Astrocyte of the cerebellum (primary cell): Measurements from ENCODE around the gene SOAT2.

Experiments
- DNase-seq: peaks from one replicate; pipeline ENCODE4 v3.0.0-alpha.2; 2011; ENCODE audit warnings: low read depth
- H3K4me3 ChIP-seq: 2 replicates; pipeline ENCODE4 v1.5.1; 2011; ENCODE audit warnings: mild to moderate bottlenecking, low read depth, low read length, moderate library complexity
- CTCF ChIP-seq: IDR thresholded peaks from 2 replicates; pipeline ENCODE4 v1.5.1; 2012; ENCODE audit warnings: low read length, low read depth, moderate library complexity, mild to moderate bottlenecking; ENCODE audit errors: missing control alignments
- in situ Hi-C: cut with HindIII; loops from 2 replicates; pipeline ENCODE4 v1.10.0; 2017; ENCODE audit warnings: low sequenced_read_pairs

SOAT2 gene

DNA sequence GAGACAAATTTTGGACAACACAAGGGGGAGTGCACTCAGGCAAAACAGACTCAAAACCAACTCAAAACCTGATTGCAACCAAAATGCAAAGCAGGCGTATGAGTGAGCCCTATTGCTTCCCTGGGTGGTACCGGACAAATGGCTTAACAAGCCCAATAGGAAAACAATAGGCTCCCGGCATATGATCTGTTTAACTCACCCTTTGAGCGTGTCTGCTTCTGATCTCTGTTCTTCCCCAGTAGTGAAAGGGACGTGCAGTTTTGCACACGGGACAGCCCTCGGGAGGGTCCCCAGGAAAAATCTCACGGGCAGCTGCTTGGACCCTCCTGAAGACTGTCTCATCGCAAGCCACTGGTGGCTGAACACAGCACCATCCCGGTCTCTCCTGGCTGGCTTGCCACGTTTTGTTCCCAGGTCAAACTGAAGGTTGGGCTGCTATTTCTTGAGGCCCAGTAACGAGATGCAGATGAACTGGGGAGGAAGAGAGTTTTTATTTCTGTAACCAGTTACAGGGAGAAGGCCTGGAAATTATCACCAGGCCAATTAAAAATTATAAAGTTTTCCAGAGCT is 9.9 kb downstream of the SOAT2 start:
- TF ChIP-seq CTCF, result no peak
- H3K4me3 ChIP-seq, result no peak overlapping the region
- in situ Hi-C loops, result no loop called here
- no peak for DNase-seq

GRCh38 chr12:53113951-53114350 is 10.7 kb downstream of the SOAT2 start:
- in situ Hi-C loops, result no loop called here
- no peak for DNase-seq
- no peak for TF ChIP-seq CTCF
- no peak overlapping the region for H3K4me3 ChIP-seq

GRCh38 chr12:53115112-53115890 is 12.0 kb downstream of the SOAT2 start:
- H3K4me3 ChIP-seq, result no peak overlapping the region
- in situ Hi-C loops, result no loop called here
- TF ChIP-seq CTCF, result no peak
- DNase-seq, result no peak

DNA sequence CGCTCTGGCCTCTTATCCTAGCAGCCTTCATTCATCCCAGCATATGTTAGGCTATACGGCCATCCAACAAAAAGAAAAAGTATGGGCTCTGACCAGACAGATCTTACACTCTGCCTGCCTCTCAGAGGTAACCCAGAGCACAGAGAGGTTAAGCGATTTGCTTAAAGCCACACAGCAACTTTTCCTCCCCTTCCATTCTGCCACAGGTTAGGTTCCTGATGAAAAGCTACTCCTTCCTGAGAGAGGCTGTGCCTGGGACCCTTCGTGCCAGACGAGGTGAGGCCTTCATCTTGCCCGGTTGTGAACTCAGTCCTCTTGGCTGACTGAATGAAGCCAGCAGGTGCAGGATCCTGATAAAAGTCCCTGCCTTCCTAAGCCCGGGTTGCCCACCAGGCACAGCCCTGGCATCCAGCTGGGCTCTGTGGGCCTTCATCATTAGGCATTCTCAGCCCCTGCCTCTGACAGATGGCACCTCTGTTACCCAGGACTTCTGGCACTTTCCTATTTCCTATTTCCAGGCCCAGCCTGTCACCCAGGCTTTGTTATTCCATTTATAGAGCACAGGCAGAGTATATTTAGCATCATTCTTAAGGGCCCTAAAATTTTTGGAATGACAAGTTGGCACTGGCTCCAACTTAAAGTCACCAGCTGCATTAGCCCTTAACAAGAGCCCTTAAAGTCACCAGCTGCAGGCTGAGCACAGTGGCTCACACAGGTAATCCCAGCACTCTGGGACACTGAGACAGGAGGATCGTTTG is 12.8 kb downstream of the SOAT2 start:
- in situ Hi-C loops, result no loop called here
- no peak for TF ChIP-seq CTCF
- no peak for DNase-seq
- H3K4me3 ChIP-seq, result no peak overlapping the region

- in situ Hi-C loops, result no loop called here
- no peak overlapping the region for H3K4me3 ChIP-seq
- DNase-seq, result no peak
- TF ChIP-seq CTCF, result no peak
These were observed 15.5 kb downstream of the SOAT2 start for GRCh38 chr12:53118751-53119300.

DNA sequence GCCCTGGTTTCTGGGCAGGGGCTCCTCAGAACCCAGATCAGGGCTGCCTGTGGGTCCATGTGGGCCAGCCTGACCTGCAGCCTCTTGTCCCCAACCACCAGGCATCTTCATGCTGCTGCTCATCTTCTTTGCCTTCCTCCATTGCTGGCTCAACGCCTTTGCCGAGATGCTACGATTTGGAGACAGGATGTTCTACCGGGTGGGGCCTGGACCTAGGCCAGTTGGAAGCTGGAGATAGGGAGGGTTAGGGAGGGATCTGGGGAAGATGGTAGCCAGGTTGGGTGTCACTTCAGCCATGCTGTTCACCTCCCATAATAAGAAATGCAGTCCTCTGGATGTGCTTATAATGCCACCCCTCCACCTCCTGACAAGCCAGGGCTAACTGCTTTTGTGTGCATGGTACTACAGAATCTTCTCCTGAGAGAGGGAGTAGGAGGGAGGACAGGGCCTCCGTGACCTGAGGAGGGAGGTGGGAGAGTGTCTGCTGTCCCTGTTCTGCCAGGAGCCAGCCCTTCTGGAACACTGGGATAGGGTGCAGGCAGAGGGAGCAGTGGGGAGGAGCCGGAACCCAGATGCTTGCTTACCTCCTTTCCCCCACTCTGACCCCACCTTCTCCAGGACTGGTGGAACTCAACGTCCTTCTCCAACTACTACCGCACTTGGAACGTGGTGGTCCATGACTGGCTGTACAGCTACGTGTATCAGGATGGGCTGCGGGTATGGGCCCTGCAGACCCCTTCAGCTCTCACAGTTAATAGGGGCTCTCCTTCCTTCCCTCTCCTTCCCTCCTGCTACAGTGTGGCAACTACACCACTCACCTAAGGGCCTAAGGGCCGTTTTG is 17.6 kb downstream of the SOAT2 start:
- TF ChIP-seq CTCF, result no peak
- in situ Hi-C loops, result no loop called here
- no peak for DNase-seq
- no peak overlapping the region for H3K4me3 ChIP-seq
